SIG-M5 (cell line): ENCODE results near the gene POLG2.
"Not testable (repeated sequence)": the region's sequence is repeated elsewhere in the genome, so short reads cannot be mapped to it uniquely, and the experiment has no call there.

ENCODE experiments used
- DNase-seq: peaks from one replicate; lab custom pipeline; 2025; lab: John Stamatoyannopoulos, UW

Gene POLG2

DNA sequence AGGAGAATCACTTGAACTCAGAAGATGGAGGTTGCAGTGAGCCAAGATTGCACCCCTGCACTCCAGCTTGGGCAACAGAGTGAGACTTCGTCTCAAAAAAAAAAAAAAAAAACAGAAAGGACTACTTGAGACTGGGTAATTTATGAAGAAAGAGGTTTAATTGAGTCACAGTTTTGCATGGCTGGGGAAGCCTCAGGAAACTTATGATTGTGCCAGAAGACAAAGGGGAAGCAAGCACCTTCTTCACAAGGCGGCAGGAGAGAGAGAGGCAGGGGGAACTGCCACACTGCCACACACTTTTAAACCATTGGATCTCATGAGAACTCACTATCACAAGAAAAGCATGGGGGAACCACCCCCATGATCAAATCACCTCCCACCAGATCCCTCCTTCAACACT is 56.9 kb downstream of the POLG2 start:
- no peak for DNase-seq

DNA sequence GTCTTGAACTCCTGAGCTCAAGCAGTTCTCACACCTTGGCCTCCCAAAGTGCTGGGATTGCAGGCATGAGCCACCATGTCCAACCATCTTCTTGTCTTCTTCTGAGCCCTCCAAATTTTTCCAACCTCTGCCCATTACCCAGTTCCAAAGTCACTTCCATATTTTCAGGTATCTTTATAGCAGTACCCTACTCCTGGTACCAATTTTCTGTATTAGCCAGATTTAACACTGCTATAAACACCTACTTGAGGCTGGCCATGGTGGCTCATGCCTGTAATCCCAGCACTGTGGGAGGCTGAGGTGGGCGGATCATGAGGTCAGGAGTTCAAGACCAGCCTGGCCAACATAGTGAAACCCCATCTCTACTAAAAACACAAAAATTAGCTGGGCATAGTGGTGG is 57.3 kb downstream of the POLG2 start:
- not testable (repeated sequence) for DNase-seq

DNA sequence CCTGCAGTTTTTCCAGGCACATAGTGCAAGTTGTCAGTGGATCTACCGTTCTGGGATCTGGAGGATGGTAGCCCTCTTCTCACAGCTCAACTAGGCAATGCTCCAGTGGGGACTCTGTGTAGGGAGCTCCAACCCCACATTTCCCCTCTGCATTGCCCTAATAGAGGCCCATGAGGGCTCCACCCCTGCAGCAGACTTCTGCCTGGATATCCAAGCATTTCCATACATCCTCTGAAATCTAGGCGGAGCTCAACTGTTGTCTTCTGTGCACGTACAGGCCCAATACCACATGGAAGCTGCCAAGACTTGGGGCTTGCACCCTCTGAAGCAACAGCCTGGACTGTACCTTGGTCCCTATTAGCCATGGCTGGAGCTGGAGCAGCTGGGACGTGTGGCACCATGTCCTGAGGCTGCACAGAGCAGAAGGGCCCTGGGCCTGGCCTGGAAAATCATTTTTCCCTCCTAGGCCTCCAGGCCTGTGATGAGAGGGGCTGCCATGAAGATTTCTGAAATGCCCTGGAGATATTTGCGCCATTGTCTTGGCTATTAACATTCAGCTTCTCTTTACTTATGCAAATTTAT is 58.8 kb downstream of the POLG2 start:
- DNase-seq: no peak

DNA sequence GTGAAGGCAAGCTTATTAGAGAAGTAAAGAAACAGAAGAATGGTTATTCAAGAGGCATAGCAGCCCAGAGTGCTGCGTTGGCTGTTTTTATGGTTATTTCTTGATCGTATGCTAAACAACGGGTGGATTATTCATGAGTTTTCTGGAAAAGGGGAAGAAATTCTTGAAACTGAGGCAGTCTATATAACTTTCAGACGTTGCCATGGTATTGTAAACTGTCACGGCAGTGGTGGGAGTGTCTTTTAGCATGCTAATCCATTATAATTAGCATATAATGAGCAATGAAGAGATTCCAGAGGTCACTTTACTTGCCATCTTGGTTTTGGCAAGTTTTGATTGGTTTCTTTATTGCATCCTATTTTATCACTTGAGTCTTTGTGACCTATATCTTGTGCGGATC is 65.3 kb downstream of the POLG2 start:
- no peak for DNase-seq

DNA sequence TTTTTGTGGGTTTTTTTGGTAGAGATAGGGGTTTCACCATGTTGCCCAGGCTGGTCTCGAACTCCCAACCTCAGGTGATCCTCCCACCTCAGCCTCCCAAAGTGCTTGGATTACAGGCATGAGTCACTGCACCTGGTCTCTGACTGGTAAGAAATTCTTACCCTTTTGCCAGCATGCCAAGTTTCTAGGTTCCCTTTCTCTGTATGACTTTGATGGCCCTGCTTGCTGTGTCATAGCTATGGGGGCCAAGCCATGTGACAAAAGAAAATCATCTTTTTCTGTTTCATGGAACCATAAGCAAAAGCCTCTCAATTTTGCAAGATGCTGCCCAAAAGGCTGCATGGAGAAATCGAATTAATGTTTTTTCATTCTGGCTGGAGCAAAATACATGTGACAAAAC is 66.8 kb downstream of the POLG2 start:
- DNase-seq: not testable (repeated sequence)

DNA sequence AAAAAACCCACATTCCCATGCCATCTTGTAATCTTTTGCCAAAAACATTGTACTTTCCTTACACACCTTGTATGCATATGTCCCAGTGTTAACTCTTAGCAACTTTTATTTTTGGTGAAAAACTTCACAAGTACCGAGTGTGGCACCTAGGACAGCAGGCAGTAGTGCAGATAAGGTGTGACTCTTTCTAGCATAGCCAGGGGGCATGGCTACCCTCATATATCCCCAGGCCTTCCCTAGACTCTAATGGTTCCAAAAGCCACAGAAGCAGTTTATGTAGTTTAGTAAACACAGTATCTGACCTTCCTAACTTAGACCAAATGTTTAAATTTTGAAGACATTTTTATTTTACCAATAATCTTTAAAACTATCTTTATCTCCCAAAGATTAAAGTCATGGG is 68.4 kb downstream of the POLG2 start:
- no peak for DNase-seq
